ENCODE measurements around the gene ABITRAM. TPM values are rescaled to one million over a fixed set of nuclear protein-coding genes. Genes with fewer than 3 reads are reported as not detected.

Gene ABITRAM
- total RNA-seq, 2 donors from 2014 or later: 6.0 to 6.3 TPM

DNA sequence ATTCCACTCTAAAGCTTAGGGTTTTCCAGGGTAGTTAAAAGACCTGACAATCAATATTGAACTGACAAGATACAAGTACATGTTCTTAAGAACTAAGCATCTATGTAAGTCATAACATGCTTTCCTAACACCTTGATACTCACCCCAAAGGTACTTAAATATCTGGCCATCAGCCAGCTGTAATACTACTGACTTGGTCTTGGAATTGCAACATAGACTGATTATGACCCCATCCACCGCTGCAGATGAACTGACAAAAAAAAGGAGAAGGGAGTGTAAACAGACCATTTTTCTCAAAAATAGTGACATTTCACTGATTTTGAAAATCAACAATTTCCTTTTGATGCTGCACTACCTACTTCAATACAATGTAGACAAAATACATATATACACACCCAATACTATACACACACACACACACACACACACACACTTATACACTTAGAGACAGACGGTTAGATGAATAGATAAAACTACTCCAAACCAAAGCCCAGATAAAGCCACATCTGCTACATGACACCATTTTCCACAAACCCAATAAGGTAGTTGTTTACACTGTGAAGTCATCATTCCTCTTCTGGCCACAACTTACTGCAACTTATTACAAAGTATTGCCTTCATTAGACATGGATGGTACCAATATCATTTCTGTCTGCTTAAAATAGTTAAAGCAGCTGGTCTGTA lies 30.6 kb upstream of the ABITRAM start:
- WGBS, 2 donors: 79 to 91% methylated on average over 2 of the region's 2 CpGs
- intact Hi-C loops (cut with DNase I): no loop called here
- DNase-seq (no peak), ATAC-seq (no peak)
- no peaks in the 10 kb centered on the region for H3K27me3 ChIP-seq
- TF ChIP-seq, protein P1, sequence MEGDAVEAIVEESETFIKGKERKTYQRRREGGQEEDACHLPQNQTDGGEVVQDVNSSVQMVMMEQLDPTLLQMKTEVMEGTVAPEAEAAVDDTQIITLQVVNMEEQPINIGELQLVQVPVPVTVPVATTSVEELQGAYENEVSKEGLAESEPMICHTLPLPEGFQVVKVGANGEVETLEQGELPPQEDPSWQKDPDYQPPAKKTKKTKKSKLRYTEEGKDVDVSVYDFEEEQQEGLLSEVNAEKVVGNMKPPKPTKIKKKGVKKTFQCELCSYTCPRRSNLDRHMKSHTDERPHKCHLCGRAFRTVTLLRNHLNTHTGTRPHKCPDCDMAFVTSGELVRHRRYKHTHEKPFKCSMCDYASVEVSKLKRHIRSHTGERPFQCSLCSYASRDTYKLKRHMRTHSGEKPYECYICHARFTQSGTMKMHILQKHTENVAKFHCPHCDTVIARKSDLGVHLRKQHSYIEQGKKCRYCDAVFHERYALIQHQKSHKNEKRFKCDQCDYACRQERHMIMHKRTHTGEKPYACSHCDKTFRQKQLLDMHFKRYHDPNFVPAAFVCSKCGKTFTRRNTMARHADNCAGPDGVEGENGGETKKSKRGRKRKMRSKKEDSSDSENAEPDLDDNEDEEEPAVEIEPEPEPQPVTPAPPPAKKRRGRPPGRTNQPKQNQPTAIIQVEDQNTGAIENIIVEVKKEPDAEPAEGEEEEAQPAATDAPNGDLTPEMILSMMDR (IDR thresholded peaks at IDR 0.05): no peak
- TF ChIP-seq POLR2A (IDR thresholded peaks at IDR 0.05): no peak
- H3K36me3 ChIP-seq (replicated peaks in 1 of 2; ENCODE audit: insufficient read depth in 1 of 2, low read depth in 2 of 2): peaks cover 5 to 24% of the 10 kb centered on the region in 2 donors
- H3K9me3 ChIP-seq: no peaks in the 10 kb centered on the region
- H3K27ac ChIP-seq: no peak overlapping the region
- H3K4me3 ChIP-seq: no peak overlapping the region
- H3K4me1 ChIP-seq: no peaks in the 10 kb centered on the region

DNA sequence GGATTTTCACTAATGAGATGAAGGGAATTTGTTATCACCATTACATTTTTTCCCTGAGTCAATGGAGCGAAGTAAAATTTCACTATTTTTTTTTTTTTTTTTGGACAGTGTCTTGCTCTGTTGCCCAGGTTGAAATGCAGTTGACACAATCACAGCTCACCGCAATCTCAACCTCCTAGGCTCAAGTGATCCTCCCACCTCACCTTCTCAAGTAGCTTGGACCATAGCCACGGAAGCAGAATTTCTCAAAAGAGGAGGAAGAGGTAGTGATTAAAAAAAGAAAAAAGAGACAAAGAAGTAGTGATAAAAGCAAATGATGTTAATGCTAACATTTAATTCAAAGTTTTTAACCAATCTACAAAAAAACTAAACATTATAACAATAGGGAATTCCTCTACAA lies 30.0 kb upstream of the ABITRAM start:
- intact Hi-C loops (cut with DNase I): no loop called here
- Histone ChIP-seq H3K27me3 (no peaks in the 10 kb centered on the region), H3K4me1 (no peaks in the 10 kb centered on the region), H3K36me3 (replicated peaks in 1 of 2; ENCODE audit: insufficient read depth in 1 of 2, low read depth in 2 of 2) (peaks cover 5 to 24% of the 10 kb centered on the region in 2 donors), H3K9me3 (no peaks in the 10 kb centered on the region), H3K4me3 (no peak overlapping the region), H3K27ac (no peak overlapping the region)
- 93 to 98% methylated on average over 3 of the region's 3 CpGs for WGBS, 2 donors
- DNase-seq (no peak), ATAC-seq (no peak)
- TF ChIP-seq POLR2A (IDR thresholded peaks at IDR 0.05): no peak
- TF ChIP-seq, protein P1 (IDR thresholded peaks at IDR 0.05): no peak

DNA sequence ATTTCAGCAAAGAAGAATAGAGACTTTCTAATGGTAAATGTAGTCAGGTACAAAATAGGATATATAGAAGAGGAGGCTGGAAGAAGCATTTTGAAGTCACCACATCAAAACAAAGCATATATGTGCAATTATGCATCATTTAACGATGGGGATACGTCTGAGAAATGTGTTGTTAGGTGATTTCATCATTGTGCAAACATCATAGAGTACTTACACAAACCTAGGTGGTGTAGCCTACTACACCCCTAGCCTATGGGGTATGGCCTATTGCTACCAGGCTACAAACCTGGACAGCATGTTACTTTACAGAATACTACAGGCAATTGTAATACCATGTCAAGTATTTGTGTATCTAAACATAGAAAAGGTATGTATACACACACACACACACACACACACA lies 28.7 kb upstream of the ABITRAM start:
- H3K9me3 ChIP-seq: no peaks in the 10 kb centered on the region
- H3K27ac ChIP-seq: no peak overlapping the region
- ATAC-seq (no peak), DNase-seq (no peak)
- H3K36me3 ChIP-seq (replicated peaks in 1 of 2; ENCODE audit: insufficient read depth in 1 of 2, low read depth in 2 of 2): peaks cover 5 to 24% of the 10 kb centered on the region in 2 donors
- intact Hi-C loops (cut with DNase I): no loop called here
- TF ChIP-seq, protein P1 (IDR thresholded peaks at IDR 0.05): no peak
- TF ChIP-seq POLR2A (IDR thresholded peaks at IDR 0.05): no peak
- 43 to 53% methylated on average over 2 of the region's 2 CpGs for WGBS, 2 donors
- H3K4me3 ChIP-seq: no peak overlapping the region
- no peaks in the 10 kb centered on the region for H3K4me1 ChIP-seq
- H3K27me3 ChIP-seq: no peaks in the 10 kb centered on the region

- Histone ChIP-seq H3K4me1 (no peaks in the 10 kb centered on the region), H3K27me3 (no peaks in the 10 kb centered on the region), H3K27ac (no peak overlapping the region), H3K9me3 (no peaks in the 10 kb centered on the region), H3K36me3 (replicated peaks in 1 of 2; ENCODE audit: insufficient read depth in 1 of 2, low read depth in 2 of 2) (peaks cover 10 to 29% of the 10 kb centered on the region in 2 donors), H3K4me3 (no peak overlapping the region)
- intact Hi-C loops (cut with DNase I): no loop called here
- ATAC-seq (no peak), DNase-seq (no peak)
- TF ChIP-seq, protein P1 (IDR thresholded peaks at IDR 0.05): no peak
- no peak for TF ChIP-seq POLR2A (IDR thresholded peaks at IDR 0.05)
These were observed 23.8 kb upstream of the ABITRAM start for GRCh38 chr9:108910402-108910801.

DNA sequence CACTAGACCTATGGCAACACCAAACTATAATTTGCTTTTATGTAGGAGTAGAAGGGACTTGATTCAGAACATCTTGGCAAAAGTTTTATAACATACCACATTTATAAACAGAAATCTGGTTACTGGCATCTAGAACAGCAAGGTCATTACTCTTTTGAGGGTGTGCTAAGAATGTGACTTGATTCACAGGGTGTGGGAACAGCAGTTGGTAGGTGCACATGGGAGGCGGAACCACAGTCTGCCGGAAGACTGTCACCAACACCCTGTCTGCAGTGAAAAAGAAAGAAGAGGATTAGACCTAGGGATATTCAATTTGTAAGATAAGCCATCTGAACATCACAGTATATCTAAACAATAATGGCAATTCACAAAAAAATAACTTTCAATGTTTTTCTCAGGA lies 23.3 kb upstream of the ABITRAM start:
- DNase-seq (no peak), ATAC-seq (no peak)
- Histone ChIP-seq H3K36me3 (replicated peaks in 1 of 2; ENCODE audit: insufficient read depth in 1 of 2, low read depth in 2 of 2) (peaks cover 10 to 29% of the 10 kb centered on the region in 2 donors), H3K27me3 (no peaks in the 10 kb centered on the region), H3K27ac (no peak overlapping the region), H3K4me1 (no peaks in the 10 kb centered on the region), H3K4me3 (no peak overlapping the region), H3K9me3 (no peaks in the 10 kb centered on the region)
- no peak for TF ChIP-seq POLR2A (IDR thresholded peaks at IDR 0.05)
- TF ChIP-seq, protein P1 (IDR thresholded peaks at IDR 0.05): no peak
- intact Hi-C loops (cut with DNase I): no loop called here
- 83 to 93% methylated on average over 2 of the region's 2 CpGs for WGBS, 2 donors
